ENCODE results near the gene STX8. TPM values are rescaled to one million over a fixed set of nuclear protein-coding genes. Genes with fewer than 3 reads are reported as not detected.
"Not testable (repeated sequence)": the region's sequence is repeated elsewhere in the genome, so short reads cannot be mapped to it uniquely, and the experiment has no call there.

STX8 gene
- total RNA-seq, 1 donor from 2014 or later, result 61.0 TPM

- no peak for TF ChIP-seq CTCF (IDR thresholded peaks at IDR 0.05; ENCODE audit: partially characterized antibody, unreplicated experiment)
These were observed 30.8 kb upstream of the STX8 start for GRCh38 chr17:9606453-9606852.

GRCh38 chr17:9604583-9604982 is 29.0 kb upstream of the STX8 start:
- H3K27ac Mint-ChIP-seq (ENCODE audit: unreplicated experiment); H3K9me3 Mint-ChIP-seq (ENCODE audit: unreplicated experiment); DNase-seq; H3K4me1 Mint-ChIP-seq (ENCODE audit: low read depth, unreplicated experiment); H3K27me3 Mint-ChIP-seq (ENCODE audit: unreplicated experiment); H3K4me3 Mint-ChIP-seq (ENCODE audit: unreplicated experiment); H3K36me3 Mint-ChIP-seq (ENCODE audit: unreplicated experiment): not testable (repeated sequence)

More at GRCh38 chr17:9606453-9606852, 30.8 kb upstream of the STX8 start:
- no peaks in the 10 kb centered on the region for H3K27me3 Mint-ChIP-seq (ENCODE audit: unreplicated experiment)
- no peaks in the 10 kb centered on the region for H3K4me1 Mint-ChIP-seq (ENCODE audit: low read depth, unreplicated experiment)
- H3K9me3 Mint-ChIP-seq (ENCODE audit: unreplicated experiment), result no peaks in the 10 kb centered on the region
- H3K36me3 Mint-ChIP-seq (ENCODE audit: unreplicated experiment), result no peaks in the 10 kb centered on the region
- no peak for DNase-seq
- H3K27ac Mint-ChIP-seq (ENCODE audit: unreplicated experiment), result no peak overlapping the region
- H3K4me3 Mint-ChIP-seq (ENCODE audit: unreplicated experiment), result no peak overlapping the region

GRCh38 chr17:9598661-9599060 is 23.0 kb upstream of the STX8 start:
- H3K4me3 Mint-ChIP-seq (ENCODE audit: unreplicated experiment), result no peak overlapping the region
- TF ChIP-seq CTCF (IDR thresholded peaks at IDR 0.05; ENCODE audit: partially characterized antibody, unreplicated experiment), result no peak
- DNase-seq, result no peak

GRCh38 chr17:9597638-9598037 is 22.0 kb upstream of the STX8 start:
- DNase-seq; H3K36me3 Mint-ChIP-seq (ENCODE audit: unreplicated experiment); H3K4me1 Mint-ChIP-seq (ENCODE audit: low read depth, unreplicated experiment); H3K27me3 Mint-ChIP-seq (ENCODE audit: unreplicated experiment); H3K4me3 Mint-ChIP-seq (ENCODE audit: unreplicated experiment); H3K9me3 Mint-ChIP-seq (ENCODE audit: unreplicated experiment): not testable (repeated sequence)
- peak overlapping the region; percentile 29 for H3K27ac Mint-ChIP-seq (ENCODE audit: unreplicated experiment)

More at GRCh38 chr17:9598661-9599060, 23.0 kb upstream of the STX8 start:
- Mint-ChIP-seq H3K4me1 (ENCODE audit: low read depth, unreplicated experiment) (no peaks in the 10 kb centered on the region), H3K36me3 (ENCODE audit: unreplicated experiment) (no peaks in the 10 kb centered on the region), H3K27me3 (ENCODE audit: unreplicated experiment) (no peaks in the 10 kb centered on the region), H3K27ac (ENCODE audit: unreplicated experiment) (no peak overlapping the region), H3K9me3 (ENCODE audit: unreplicated experiment) (peaks cover 3% of the 10 kb centered on the region)

GRCh38 chr17:9594065-9594464 is 18.4 kb upstream of the STX8 start:
- Mint-ChIP-seq H3K4me1 (ENCODE audit: low read depth, unreplicated experiment) (no peaks in the 10 kb centered on the region), H3K36me3 (ENCODE audit: unreplicated experiment) (no peaks in the 10 kb centered on the region), H3K9me3 (ENCODE audit: unreplicated experiment) (peaks cover 3% of the 10 kb centered on the region), H3K27me3 (ENCODE audit: unreplicated experiment) (peaks cover 1% of the 10 kb centered on the region), H3K27ac (ENCODE audit: unreplicated experiment) (no peak overlapping the region), H3K4me3 (ENCODE audit: unreplicated experiment) (no peak overlapping the region)
- DNase-seq, result no peak
- TF ChIP-seq CTCF (IDR thresholded peaks at IDR 0.05; ENCODE audit: partially characterized antibody, unreplicated experiment), result no peak

GRCh38 chr17:9587969-9588656 is 12.5 kb upstream of the STX8 start:
- peaks cover 5% of the 10 kb centered on the region for H3K36me3 Mint-ChIP-seq (ENCODE audit: unreplicated experiment)
- no peaks in the 10 kb centered on the region for H3K4me1 Mint-ChIP-seq (ENCODE audit: low read depth, unreplicated experiment)
- TF ChIP-seq CTCF (IDR thresholded peaks at IDR 0.05; ENCODE audit: partially characterized antibody, unreplicated experiment), result no peak
- no peak overlapping the region for H3K4me3 Mint-ChIP-seq (ENCODE audit: unreplicated experiment)
- DNase-seq, result no peak
- no peak overlapping the region for H3K27ac Mint-ChIP-seq (ENCODE audit: unreplicated experiment)
- H3K9me3 Mint-ChIP-seq (ENCODE audit: unreplicated experiment), result no peaks in the 10 kb centered on the region
- H3K27me3 Mint-ChIP-seq (ENCODE audit: unreplicated experiment), result peaks cover 1% of the 10 kb centered on the region
